ENCODE measurements around the gene PDLIM1. TPM values are rescaled to one million over a fixed set of nuclear protein-coding genes. Genes with fewer than 3 reads are reported as not detected.
A peak's percentile ranks its signal among the peaks of the same experiment; 100 is the strongest.

The PDLIM1 gene
- 100 to 1,000 TPM in 1 of 6 donors, 10 to 100 TPM in 5; 44.1 to 120 (median 53.1) TPM for total RNA-seq
- polyA plus RNA-seq: 10 to 100 TPM; 54.5 to 98.4 TPM

GRCh38 chr10:95290461-95291364 is at the start of gene PDLIM1:
Gene PDLIM1, minus strand, starts transcription at chr10:95291003. Its CDS starts 88 bp downstream, at chr10:95290915.
- intact Hi-C loops (cut with DNase I): no loop called here
- no peaks in the 10 kb centered on the region for H3K27me3 ChIP-seq
- TF ChIP-seq CTCF (IDR thresholded peaks at IDR 0.05): peak in 1 of 4 donors; percentile 21
- WGBS, 2 donors: 0 to 1% methylated on average over 70 to 119 of the region's 119 CpGs
- H3K4me3 ChIP-seq: peak within 1 kb of the TSS; percentile 80 to 98 (median 90)
- H3K9me3 ChIP-seq: no peaks in the 10 kb centered on the region
- ATAC-seq (peak; percentile 88 to 92 (median 88)), FAIRE-seq (no peak), DNase-seq (peak; percentile 76 to 96 (median 82))
- no peaks in the 10 kb centered on the region for H3K36me3 ChIP-seq
- peak within 1 kb of the TSS; percentile 63 to 87 (median 76) for H3K27ac ChIP-seq
- peaks cover 7 to 12% (median 8%) of the 10 kb centered on the region in 3 donors for H3K4me1 ChIP-seq

- Histone ChIP-seq H3K4me1 (no peaks in the 10 kb centered on the region), H3K9me3 (no peaks in the 10 kb centered on the region), H3K27ac (no peak overlapping the region), H3K4me3 (no peak overlapping the region), H3K27me3 (no peaks in the 10 kb centered on the region), H3K36me3 (no peaks in the 10 kb centered on the region)
- no peak for TF ChIP-seq CTCF (IDR thresholded peaks at IDR 0.05)
- FAIRE-seq: no peak
- WGBS, 2 donors: 98 to 100% methylated on average over 1 of the region's 1 CpG
- no peak for ATAC-seq
- DNase-seq: no peak
- intact Hi-C loops (cut with DNase I): no loop called here
These were observed 49.1 kb upstream of the PDLIM1 start for GRCh38 chr10:95339863-95340262.

- ATAC-seq: no peak
- no peaks in the 10 kb centered on the region for H3K9me3 ChIP-seq
- no peak overlapping the region for H3K27ac ChIP-seq
- intact Hi-C loops (cut with DNase I): no loop called here
- TF ChIP-seq CTCF (IDR thresholded peaks at IDR 0.05): no peak
- 95% methylated on average over 10 of the region's 10 CpGs for WGBS, 2 donors
- H3K36me3 ChIP-seq: no peaks in the 10 kb centered on the region
- no peaks in the 10 kb centered on the region for H3K4me1 ChIP-seq
- H3K4me3 ChIP-seq: no peak overlapping the region
- no peaks in the 10 kb centered on the region for H3K27me3 ChIP-seq
- no peak for DNase-seq
- no peak for FAIRE-seq
These were observed 46.8 kb upstream of the PDLIM1 start for GRCh38 chr10:95337423-95338160.

GRCh38 chr10:95336702-95337101 is 45.9 kb upstream of the PDLIM1 start:
- no peak for TF ChIP-seq CTCF (IDR thresholded peaks at IDR 0.05)
- Histone ChIP-seq H3K27me3 (no peaks in the 10 kb centered on the region), H3K9me3 (no peaks in the 10 kb centered on the region), H3K27ac (no peak overlapping the region), H3K4me3 (no peak overlapping the region), H3K36me3 (no peaks in the 10 kb centered on the region), H3K4me1 (no peaks in the 10 kb centered on the region)
- WGBS, 2 donors: 93 to 95% methylated on average over 9 of the region's 9 CpGs
- intact Hi-C loops (cut with DNase I): no loop called here
- ATAC-seq: no peak
- DNase-seq: no peak
- FAIRE-seq: no peak

Data from pancreas (tissue), 10 donors.